AG09319 (cell line): ENCODE data around the gene PSMA6.

Experiments used
- DNase-seq: peaks from one replicate; pipeline ENCODE4 v3.0.0-alpha.2; 2010; ENCODE audit warnings: low read depth; ENCODE audit errors: extremely low read depth
- TF ChIP-seq, protein P1 (sequence below): IDR thresholded peaks from 2 replicates; pipeline ENCODE4 v1.5.1; 2011; ENCODE audit warnings: low read depth, mild to moderate bottlenecking, inconsistent platforms, low read length, moderate library complexity

Gene PSMA6

DNA sequence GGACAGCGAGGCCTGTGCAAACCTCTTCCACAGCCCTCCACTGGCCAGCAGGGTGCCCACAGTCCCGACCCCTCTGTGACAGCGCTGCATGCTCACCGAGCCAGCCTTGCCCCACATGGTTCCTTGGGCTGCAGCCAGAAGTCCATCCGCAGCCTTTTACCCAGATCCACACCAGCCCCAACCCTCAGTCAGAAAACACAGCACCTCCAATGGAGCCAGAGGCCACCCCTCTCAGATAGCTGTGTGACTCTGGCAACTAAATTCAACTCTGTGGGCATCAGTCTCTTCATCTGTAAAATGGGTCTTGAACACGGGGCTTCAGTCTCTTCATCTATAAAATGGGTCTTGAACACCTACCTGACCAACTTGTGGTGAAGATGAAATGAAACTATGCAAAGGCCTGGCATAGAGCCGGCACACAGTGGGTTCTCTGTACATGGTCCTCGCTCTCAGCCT is 74.4 kb downstream of the PSMA6 start:
- DNase-seq, result no peak

DNA sequence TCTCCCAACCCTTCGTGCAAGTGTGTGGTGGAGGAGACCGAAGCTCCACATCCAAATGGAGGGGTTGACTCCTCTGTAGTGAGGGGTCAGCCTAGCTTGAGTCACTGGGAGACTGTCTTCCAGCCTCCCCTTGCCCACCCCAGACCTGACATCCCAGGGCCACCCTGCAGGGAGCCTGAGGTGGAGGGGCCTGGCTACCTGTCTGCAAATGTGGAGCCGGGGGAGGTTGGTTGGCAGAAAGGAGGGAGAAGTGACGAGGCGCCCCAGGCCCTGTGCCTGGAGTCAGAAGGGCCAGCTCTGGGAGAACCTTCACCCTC is 74.8 kb downstream of the PSMA6 start:
- TF ChIP-seq, protein P1, sequence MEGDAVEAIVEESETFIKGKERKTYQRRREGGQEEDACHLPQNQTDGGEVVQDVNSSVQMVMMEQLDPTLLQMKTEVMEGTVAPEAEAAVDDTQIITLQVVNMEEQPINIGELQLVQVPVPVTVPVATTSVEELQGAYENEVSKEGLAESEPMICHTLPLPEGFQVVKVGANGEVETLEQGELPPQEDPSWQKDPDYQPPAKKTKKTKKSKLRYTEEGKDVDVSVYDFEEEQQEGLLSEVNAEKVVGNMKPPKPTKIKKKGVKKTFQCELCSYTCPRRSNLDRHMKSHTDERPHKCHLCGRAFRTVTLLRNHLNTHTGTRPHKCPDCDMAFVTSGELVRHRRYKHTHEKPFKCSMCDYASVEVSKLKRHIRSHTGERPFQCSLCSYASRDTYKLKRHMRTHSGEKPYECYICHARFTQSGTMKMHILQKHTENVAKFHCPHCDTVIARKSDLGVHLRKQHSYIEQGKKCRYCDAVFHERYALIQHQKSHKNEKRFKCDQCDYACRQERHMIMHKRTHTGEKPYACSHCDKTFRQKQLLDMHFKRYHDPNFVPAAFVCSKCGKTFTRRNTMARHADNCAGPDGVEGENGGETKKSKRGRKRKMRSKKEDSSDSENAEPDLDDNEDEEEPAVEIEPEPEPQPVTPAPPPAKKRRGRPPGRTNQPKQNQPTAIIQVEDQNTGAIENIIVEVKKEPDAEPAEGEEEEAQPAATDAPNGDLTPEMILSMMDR, result no peak
- DNase-seq, result no peak

More for the DNA sequence above, 74.4 kb downstream of the PSMA6 start:
- TF ChIP-seq, protein P1, result no peak
